ENCODE measurements around the gene SCYL1. TPM values are rescaled to one million over a fixed set of nuclear protein-coding genes. Genes with fewer than 3 reads are reported as not detected.

Gene SCYL1
- total and polyA plus RNA-seq, 2 of the 4 experiments (the other 2 are of a cell fraction), result 96.4 to 150 TPM

- H2BK15ac ChIP-seq (ENCODE audit: low read depth, low read length), result peak overlapping the region; percentile 66; the same call in 1 of the 3 replicates
- no peak overlapping the region for H3K9ac ChIP-seq (ENCODE audit: low read depth, low read length)
- peak overlapping the region; percentile 16; the same call in 1 of the 2 replicates for H4K91ac ChIP-seq (ENCODE audit: insufficient read depth, low read depth, low read length)
- CTCF ChIA-PET, result no interaction called here
- dilution Hi-C loops (cut with HindIII; ENCODE audit: low sequenced_read_pairs, unreplicated experiment), result no loop called here
- peak; percentile 66 for DNase-seq
- intact Hi-C loops (cut with micrococcal nuclease), result no loop called here
- peak overlapping the region; percentile 64; the same call in 1 of the 2 replicates for H2AK5ac ChIP-seq (ENCODE audit: low read depth, low read length)
- H3K4me2 ChIP-seq (ENCODE audit: low read depth, low read length), result peak overlapping the region; percentile 7; the same call in 1 of the 2 replicates
- H3K9me3 ChIP-seq (ENCODE audit: control insufficient read depth, insufficient read depth, low read length), result no peaks in the 10 kb centered on the region
- H3K4ac ChIP-seq (ENCODE audit: low read depth, low read length), result peak overlapping the region; percentile 85
- peak overlapping the region; percentile 73 for H2BK120ac ChIP-seq (ENCODE audit: low read depth, low read length)
- peak overlapping the region; percentile 75 for H2BK20ac ChIP-seq (ENCODE audit: low read depth, low read length)
- WGBS, 2 experiments (ENCODE audit: extremely low coverage in 2 of 2, insufficient read length in 1 of 2), result 3% methylated on average over 7 of the region's 15 CpGs; no CpG with 5 or more reads in 1 of the 2 experiments
- H3K56ac ChIP-seq (ENCODE audit: extremely low read depth, insufficient read depth, low read length), result no peak overlapping the region
- POLR2A ChIA-PET (ENCODE audit: unreplicated experiment), result interaction anchor here (0.6 kb wide), 1 partner anchor 53 kb away, joined by 7 read pairs; no protein-coding TSS in a partner anchor
- H3K27me3 ChIP-seq (ENCODE audit: control insufficient read depth, insufficient read depth, low read length), result no peaks in the 10 kb centered on the region
- H2AFZ ChIP-seq (replicated peaks; ENCODE audit: low read length, poor library complexity), result peak overlapping the region; percentile 91
- H3K23ac ChIP-seq (ENCODE audit: low read depth, low read length), result peak overlapping the region; percentile 73; the same call in 1 of the 2 replicates
- H4K8ac ChIP-seq (ENCODE audit: low read depth in 2 of 2, low read length in 2 of 2), result peak overlapping the region; percentile 52 to 93; a peak in 3 of 4 replicates
- H3K9me1 ChIP-seq (ENCODE audit: insufficient read depth, low read length), result peaks cover 19% of the 10 kb centered on the region
- H3K4me3 ChIP-seq (ENCODE audit: insufficient read depth, low read depth, low read length), result no peak overlapping the region
- no peaks in the 10 kb centered on the region for H3K36me3 ChIP-seq (ENCODE audit: control insufficient read depth, insufficient read depth, low read length)
- H4K5ac ChIP-seq (ENCODE audit: low read depth, low read length), result peak overlapping the region; percentile 54
- peak overlapping the region; percentile 50 for H2BK5ac ChIP-seq (ENCODE audit: low read depth, low read length, poor library complexity, severe bottlenecking)
- peak; percentile 22 for ATAC-seq (ENCODE audit: low read depth)
- peak overlapping the region; percentile 20 for H3K27ac ChIP-seq (ENCODE audit: insufficient read depth, low read length)
- in situ Hi-C loops (cut with MboI; ENCODE audit: low sequenced_read_pairs), result no loop called here
- no peaks in the 10 kb centered on the region for H4K20me1 ChIP-seq (ENCODE audit: insufficient read depth, low read length)
- TF ChIP-seq BHLHE40 (IDR thresholded peaks at IDR 0.05; ENCODE audit: low read depth, low read length) (no peak), USF2 (IDR thresholded peaks at IDR 0.05; ENCODE audit: low read depth, low read length) (no peak), FOS (IDR thresholded peaks at IDR 0.05; ENCODE audit: low read depth, low read length) (peak; percentile 29; the same call in 1 of the 2 replicates)
- peak overlapping the region; percentile 29 for H2AK9ac ChIP-seq (replicated peaks; ENCODE audit: low read depth, low read length, poor library complexity)
- BruUV-seq (replicated peaks), result no TSS peak
- peaks cover 3 to 25% of the 10 kb centered on the region in 2 experiments; a peak in 2 of 4 replicates for H3K79me1 ChIP-seq (ENCODE audit: low read depth in 1 of 2, low read length in 2 of 2)
- H3K4me1 ChIP-seq (ENCODE audit: control insufficient read depth, insufficient read depth, low read length), result peaks cover 33% of the 10 kb centered on the region
- peak overlapping the region; percentile 88 for H3K14ac ChIP-seq (replicated peaks; ENCODE audit: low read depth, low read length)
- peak overlapping the region; percentile 33; the same call in 1 of the 2 replicates for H3K18ac ChIP-seq (ENCODE audit: low read depth, low read length)
Measured at GRCh38 chr11:65560555-65561418, 35.9 kb downstream of the SCYL1 start.

All from IMR-90 (cell line).